Immature natural killer cell (primary cell): ENCODE results near the gene OLA1. TPM values are rescaled to one million over a fixed set of nuclear protein-coding genes. Genes with fewer than 3 reads are reported as not detected.
"Not testable (repeated sequence)": the region's sequence is repeated elsewhere in the genome, so short reads cannot be mapped to it uniquely, and the experiment has no call there.

ENCODE experiments used
- DNase-seq, 3 donors: peaks; one replicate each; pipeline ENCODE4 v3.0.0; 2022; ENCODE audit warnings: mixed read lengths in 1 of 3
- H3K27ac Mint-ChIP-seq, 6 donors: one replicate each; pipeline ENCODE4 v1.8.0; 2020; ENCODE audit warnings: mixed read lengths in 6 of 6, mild to moderate bottlenecking in 5 of 6, inconsistent platforms in 4 of 6, moderate library complexity in 3 of 6
- H3K27me3 Mint-ChIP-seq, 3 donors: one replicate each; pipeline ENCODE4 v1.8.0; 2020 to 2021; ENCODE audit warnings: low read depth in 3 of 3, mild to moderate bottlenecking in 3 of 3, mixed read lengths in 3 of 3, moderate library complexity in 3 of 3, inconsistent platforms in 1 of 3
- H3K36me3 Mint-ChIP-seq, 3 donors: one replicate each; pipeline ENCODE4 v1.8.0; 2020; ENCODE audit warnings: mixed read lengths in 3 of 3, inconsistent platforms in 2 of 3, mild to moderate bottlenecking in 2 of 3
- H3K4me1 Mint-ChIP-seq, 2 donors: one replicate each; pipeline ENCODE4 v1.8.0; 2020; ENCODE audit warnings: inconsistent platforms in 2 of 2, mild to moderate bottlenecking in 2 of 2, mixed read lengths in 2 of 2, moderate library complexity in 1 of 2
- H3K4me3 Mint-ChIP-seq, 5 donors: one replicate each; pipeline ENCODE4 v1.8.0; 2020; ENCODE audit warnings: mild to moderate bottlenecking in 5 of 5, mixed read lengths in 5 of 5, inconsistent platforms in 3 of 5, moderate library complexity in 3 of 5
- H3K9me3 Mint-ChIP-seq, 6 donors: one replicate each; pipeline ENCODE4 v1.8.0; 2020; ENCODE audit warnings: mild to moderate bottlenecking in 6 of 6, mixed read lengths in 6 of 6, inconsistent platforms in 4 of 6, moderate library complexity in 3 of 6
- polyA plus RNA-seq, 3 donors: library from polyadenylated mRNA; unstranded; fragments of 300-500 nt; fragmentation: Illumina TruSeq; gene quantifications; one replicate each; pipeline ENCODE4 v1.2.3, GENCODE V29; 2021

OLA1 gene
- polyA plus RNA-seq, 3 donors from 2014 or later = 80.6 to 95.7 (median 84.3) TPM

GRCh38 chr2:174246944-174247381, 1.4 kb downstream of the OLA1 start:
- peak overlapping the region in 2 of 6 donors; percentile 7 to 66 for H3K27ac Mint-ChIP-seq
- peaks cover 0 to 9% (median 7%) of the 10 kb centered on the region in 3 donors for H3K36me3 Mint-ChIP-seq
- H3K9me3 Mint-ChIP-seq = peaks cover 0 to under 1% (median 0%) of the 10 kb centered on the region in 6 donors
- DNase-seq = no peak
- peaks cover 20 to 44% of the 10 kb centered on the region in 2 donors for H3K4me1 Mint-ChIP-seq
- no peaks in the 10 kb centered on the region for H3K27me3 Mint-ChIP-seq
- H3K4me3 Mint-ChIP-seq = peak overlapping the region in 4 of 5 donors; percentile 5 to 49 (median 26)

GRCh38 chr2:174245628-174246027, 2.7 kb downstream of the OLA1 start:
- H3K36me3 Mint-ChIP-seq = peaks cover 0 to 14% (median 7%) of the 10 kb centered on the region in 3 donors
- DNase-seq, H3K27ac Mint-ChIP-seq, H3K9me3 Mint-ChIP-seq, H3K27me3 Mint-ChIP-seq, H3K4me3 Mint-ChIP-seq: not testable (repeated sequence)
- H3K4me1 Mint-ChIP-seq = peaks cover 20 to 52% of the 10 kb centered on the region in 2 donors

- Mint-ChIP-seq H3K9me3 (no peaks in the 10 kb centered on the region), H3K36me3 (peaks cover 0 to 14% (median 7%) of the 10 kb centered on the region in 3 donors), H3K27me3 (no peaks in the 10 kb centered on the region), H3K4me1 (peaks cover 20 to 57% of the 10 kb centered on the region in 2 donors), H3K27ac (no peak overlapping the region), H3K4me3 (no peak overlapping the region)
- no peak for DNase-seq
Measured at GRCh38 chr2:174245065-174245464, 3.3 kb downstream of the OLA1 start.

GRCh38 chr2:174243812-174244211, 4.5 kb downstream of the OLA1 start:
- peaks cover 17 to 59% of the 10 kb centered on the region in 2 donors for H3K4me1 Mint-ChIP-seq
- H3K4me3 Mint-ChIP-seq = no peak overlapping the region
- H3K27ac Mint-ChIP-seq = no peak overlapping the region
- no peak for DNase-seq
- H3K9me3 Mint-ChIP-seq = no peaks in the 10 kb centered on the region
- H3K36me3 Mint-ChIP-seq = peaks cover 0 to 14% (median 7%) of the 10 kb centered on the region in 3 donors
- no peaks in the 10 kb centered on the region for H3K27me3 Mint-ChIP-seq

GRCh38 chr2:174240097-174240496, 8.2 kb downstream of the OLA1 start:
- Mint-ChIP-seq H3K27ac (peak overlapping the region in 1 of 6 donors; percentile 23), H3K27me3 (no peaks in the 10 kb centered on the region), H3K4me1 (peaks cover 8 to 50% of the 10 kb centered on the region in 2 donors), H3K36me3 (peaks cover 0 to 10% (median 7%) of the 10 kb centered on the region in 3 donors), H3K9me3 (no peaks in the 10 kb centered on the region), H3K4me3 (no peak overlapping the region)
- DNase-seq = no peak

- H3K4me3 Mint-ChIP-seq = no peak overlapping the region
Measured at GRCh38 chr2:174236429-174236828, 11.9 kb downstream of the OLA1 start.

GRCh38 chr2:174235680-174236079, 12.7 kb downstream of the OLA1 start:
- no peak for DNase-seq
- no peaks in the 10 kb centered on the region for H3K9me3 Mint-ChIP-seq
- peaks cover 0 to under 1% (median 0%) of the 10 kb centered on the region in 3 donors for H3K36me3 Mint-ChIP-seq
- no peak overlapping the region for H3K4me3 Mint-ChIP-seq
- H3K4me1 Mint-ChIP-seq = peaks cover 11 to 55% of the 10 kb centered on the region in 2 donors
- no peak overlapping the region for H3K27ac Mint-ChIP-seq
- H3K27me3 Mint-ChIP-seq = no peaks in the 10 kb centered on the region

More at GRCh38 chr2:174236429-174236828, 11.9 kb downstream of the OLA1 start:
- Mint-ChIP-seq H3K4me1 (peaks cover 11 to 57% of the 10 kb centered on the region in 2 donors), H3K27me3 (no peaks in the 10 kb centered on the region), H3K36me3 (peaks cover 0 to 5% (median 0%) of the 10 kb centered on the region in 3 donors), H3K9me3 (no peaks in the 10 kb centered on the region), H3K27ac (no peak overlapping the region)
- DNase-seq = no peak

- Mint-ChIP-seq H3K27ac (peak overlapping the region in 1 of 6 donors; percentile 58), H3K4me1 (peaks cover 8 to 45% of the 10 kb centered on the region in 2 donors), H3K9me3 (no peaks in the 10 kb centered on the region), H3K4me3 (no peak overlapping the region), H3K36me3 (no peaks in the 10 kb centered on the region), H3K27me3 (no peaks in the 10 kb centered on the region)
- DNase-seq = no peak
Measured at GRCh38 chr2:174233771-174234275, 14.5 kb downstream of the OLA1 start.

GRCh38 chr2:174227748-174228147, 20.6 kb downstream of the OLA1 start:
- H3K4me1 Mint-ChIP-seq = peaks cover 0 to 18% of the 10 kb centered on the region in 2 donors
- no peaks in the 10 kb centered on the region for H3K9me3 Mint-ChIP-seq
- H3K27ac Mint-ChIP-seq = no peak overlapping the region
- H3K36me3 Mint-ChIP-seq = peaks cover 0 to 18% (median 18%) of the 10 kb centered on the region in 3 donors
- H3K4me3 Mint-ChIP-seq = no peak overlapping the region
- no peaks in the 10 kb centered on the region for H3K27me3 Mint-ChIP-seq
- DNase-seq = no peak

- no peaks in the 10 kb centered on the region for H3K4me1 Mint-ChIP-seq
- peak overlapping the region in 1 of 6 donors; percentile 68 for H3K27ac Mint-ChIP-seq
- no peak overlapping the region for H3K4me3 Mint-ChIP-seq
- peaks cover 0 to 24% (median 23%) of the 10 kb centered on the region in 3 donors for H3K36me3 Mint-ChIP-seq
- no peaks in the 10 kb centered on the region for H3K9me3 Mint-ChIP-seq
- DNase-seq = no peak
- H3K27me3 Mint-ChIP-seq = no peaks in the 10 kb centered on the region
Measured at GRCh38 chr2:174224665-174225288, 23.6 kb downstream of the OLA1 start.

GRCh38 chr2:174224125-174224524, 24.2 kb downstream of the OLA1 start:
- Mint-ChIP-seq H3K4me3 (no peak overlapping the region), H3K27ac (peak overlapping the region in 1 of 6 donors; percentile 68), H3K9me3 (no peaks in the 10 kb centered on the region), H3K36me3 (peaks cover 0 to 24% (median 23%) of the 10 kb centered on the region in 3 donors), H3K4me1 (no peaks in the 10 kb centered on the region), H3K27me3 (no peaks in the 10 kb centered on the region)
- DNase-seq = no peak

GRCh38 chr2:174223388-174223787, 24.9 kb downstream of the OLA1 start:
- H3K4me3 Mint-ChIP-seq = no peak overlapping the region
- no peak overlapping the region for H3K27ac Mint-ChIP-seq
- no peaks in the 10 kb centered on the region for H3K4me1 Mint-ChIP-seq
- no peaks in the 10 kb centered on the region for H3K27me3 Mint-ChIP-seq
- DNase-seq = no peak
- peaks cover 0 to 23% (median 23%) of the 10 kb centered on the region in 3 donors for H3K36me3 Mint-ChIP-seq
- no peaks in the 10 kb centered on the region for H3K9me3 Mint-ChIP-seq

GRCh38 chr2:174222154-174222553, 26.2 kb downstream of the OLA1 start:
- Mint-ChIP-seq H3K4me1 (peaks cover 0 to 2% of the 10 kb centered on the region in 2 donors), H3K27ac (no peak overlapping the region), H3K27me3 (no peaks in the 10 kb centered on the region), H3K4me3 (no peak overlapping the region), H3K9me3 (no peaks in the 10 kb centered on the region), H3K36me3 (peaks cover 0 to 19% (median 18%) of the 10 kb centered on the region in 3 donors)
- no peak for DNase-seq

- H3K4me3 Mint-ChIP-seq = no peak overlapping the region
- H3K4me1 Mint-ChIP-seq = peaks cover 0 to 2% of the 10 kb centered on the region in 2 donors
- peaks cover 0 to 11% (median 6%) of the 10 kb centered on the region in 3 donors for H3K36me3 Mint-ChIP-seq
- no peak for DNase-seq
- no peak overlapping the region for H3K27ac Mint-ChIP-seq
- H3K9me3 Mint-ChIP-seq = no peaks in the 10 kb centered on the region
- no peaks in the 10 kb centered on the region for H3K27me3 Mint-ChIP-seq
Measured at GRCh38 chr2:174219321-174219720, 29.0 kb downstream of the OLA1 start.
